ENCODE measurements around the gene PRKG1. TPM values are rescaled to one million over a fixed set of nuclear protein-coding genes. Genes with fewer than 3 reads are reported as not detected.

The PRKG1 gene
- total and polyA plus RNA-seq, 2 donors (not counting 1 experiment from before 2014, with no cell fraction given) = not detected

DNA sequence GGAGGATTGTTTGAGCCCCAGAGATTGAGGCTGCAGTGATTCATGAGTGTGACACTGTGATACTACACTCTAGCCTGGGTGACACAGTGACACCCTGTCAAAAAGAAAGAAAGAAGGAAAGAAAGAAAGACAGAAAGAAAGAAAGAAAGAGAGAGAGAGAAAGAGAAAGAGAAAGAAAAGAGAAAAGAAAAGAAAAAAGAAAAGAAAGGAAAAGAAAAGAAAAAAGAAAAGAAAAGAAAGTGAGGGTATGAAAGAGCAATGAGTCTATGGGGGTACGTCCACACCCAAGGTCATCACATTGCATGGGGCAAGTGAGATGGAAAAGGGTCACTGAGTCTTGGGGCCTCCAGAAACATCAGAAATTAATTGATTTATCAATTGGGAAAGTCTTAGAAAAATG, 760.3 kb downstream of the PRKG1 start:
- ATAC-seq (ENCODE audit: low read depth) = no peak
- H4K20me1 ChIP-seq (ENCODE audit: control insufficient read depth, insufficient read depth, low read length, poor library complexity, severe bottlenecking) = no peaks in the 10 kb centered on the region
- Mint-ChIP-seq H3K4me3 (no peak overlapping the region), H3K27me3 (no peaks in the 10 kb centered on the region), H3K4me1 (no peaks in the 10 kb centered on the region), H3K9me3 (ENCODE audit: insufficient read depth) (peaks cover 6% of the 10 kb centered on the region), H3K27ac (no peak overlapping the region)
- H3K4me1 ChIP-seq (ENCODE audit: control insufficient read depth in 2 of 2, insufficient read depth in 2 of 2, low read length in 2 of 2) = no peaks in the 10 kb centered on the region
- intact Hi-C loops (cut with micrococcal nuclease) = no loop called here
- H3K4me2 ChIP-seq (replicated peaks; ENCODE audit: low read depth, low read length, poor library complexity, severe bottlenecking) = no peak overlapping the region
- H3K79me2 ChIP-seq (ENCODE audit: control insufficient read depth, insufficient read depth, low read length) = no peaks in the 10 kb centered on the region
- H3K4me3 ChIP-seq (ENCODE audit: control extremely low read depth in 1 of 5, extremely low read depth in 1 of 5, insufficient read depth in 1 of 5, low read depth in 2 of 5, low read length in 4 of 5) = no peak overlapping the region
- TF ChIP-seq EZH2 (IDR thresholded peaks at IDR 0.05; ENCODE audit: borderline replicate concordance, insufficient read depth, low read depth, low read length, poor library complexity, severe bottlenecking) = no peak
- TF ChIP-seq, protein P1, sequence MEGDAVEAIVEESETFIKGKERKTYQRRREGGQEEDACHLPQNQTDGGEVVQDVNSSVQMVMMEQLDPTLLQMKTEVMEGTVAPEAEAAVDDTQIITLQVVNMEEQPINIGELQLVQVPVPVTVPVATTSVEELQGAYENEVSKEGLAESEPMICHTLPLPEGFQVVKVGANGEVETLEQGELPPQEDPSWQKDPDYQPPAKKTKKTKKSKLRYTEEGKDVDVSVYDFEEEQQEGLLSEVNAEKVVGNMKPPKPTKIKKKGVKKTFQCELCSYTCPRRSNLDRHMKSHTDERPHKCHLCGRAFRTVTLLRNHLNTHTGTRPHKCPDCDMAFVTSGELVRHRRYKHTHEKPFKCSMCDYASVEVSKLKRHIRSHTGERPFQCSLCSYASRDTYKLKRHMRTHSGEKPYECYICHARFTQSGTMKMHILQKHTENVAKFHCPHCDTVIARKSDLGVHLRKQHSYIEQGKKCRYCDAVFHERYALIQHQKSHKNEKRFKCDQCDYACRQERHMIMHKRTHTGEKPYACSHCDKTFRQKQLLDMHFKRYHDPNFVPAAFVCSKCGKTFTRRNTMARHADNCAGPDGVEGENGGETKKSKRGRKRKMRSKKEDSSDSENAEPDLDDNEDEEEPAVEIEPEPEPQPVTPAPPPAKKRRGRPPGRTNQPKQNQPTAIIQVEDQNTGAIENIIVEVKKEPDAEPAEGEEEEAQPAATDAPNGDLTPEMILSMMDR (IDR thresholded peaks at IDR 0.05) = no peak
- WGBS (ENCODE audit: insufficient coverage) = 100% methylated on average over 1 of the region's 1 CpG
- H3K9ac ChIP-seq (ENCODE audit: low read length) = no peak overlapping the region
- no peaks in the 10 kb centered on the region for H3K27me3 ChIP-seq (replicated peaks in 1 of 4; ENCODE audit: control extremely low read depth in 1 of 4, control insufficient read depth in 3 of 4, insufficient read depth in 4 of 4, low read length in 3 of 4)
- CTCF ChIA-PET = no interaction called here
- H3K27ac ChIP-seq (ENCODE audit: low read length in 2 of 2) = no peak overlapping the region
- peaks cover 0 to 3% (median 1%) of the 10 kb centered on the region in 3 donors for H3K9me3 ChIP-seq (ENCODE audit: control extremely low read depth in 1 of 3, control insufficient read depth in 2 of 3, insufficient read depth in 1 of 3, low read length in 2 of 3)
- no peak for DNase-seq
- POLR2A ChIA-PET = no interaction called here
- H2AFZ ChIP-seq (ENCODE audit: insufficient read depth, low read depth, low read length, poor library complexity, severe bottlenecking) = no peak overlapping the region
- H3K36me3 ChIP-seq (replicated peaks in 1 of 2; ENCODE audit: control extremely low read depth in 1 of 2, control insufficient read depth in 1 of 2, extremely low read depth in 1 of 2, insufficient read depth in 2 of 2, low read length in 1 of 2) = no peaks in the 10 kb centered on the region

DNA sequence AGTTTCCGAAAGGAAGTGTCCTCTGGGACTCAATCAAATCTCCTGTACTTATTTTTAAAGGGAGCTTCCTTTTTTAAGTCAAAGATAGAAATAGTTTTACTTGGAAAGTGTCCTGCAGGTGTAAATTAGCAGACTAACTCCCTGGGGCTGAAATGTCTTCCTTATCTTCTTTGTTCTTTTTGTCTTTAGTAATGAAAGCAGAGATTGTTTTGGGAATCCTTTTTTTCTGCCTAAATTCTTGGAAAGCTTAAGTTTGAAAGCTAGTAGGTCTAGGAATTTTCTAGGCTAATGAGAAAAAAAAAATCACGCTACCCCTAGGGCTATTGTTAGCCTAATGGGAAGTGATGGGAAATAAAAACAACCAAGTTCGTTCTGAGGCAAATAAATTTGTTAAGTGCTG, 764.2 kb downstream of the PRKG1 start:
- H3K9ac ChIP-seq (ENCODE audit: low read length) = no peak overlapping the region
- WGBS (ENCODE audit: insufficient coverage) = 61% methylated on average over 2 of the region's 3 CpGs
- H3K79me2 ChIP-seq (ENCODE audit: control insufficient read depth, insufficient read depth, low read length) = no peaks in the 10 kb centered on the region
- H3K9me3 ChIP-seq (ENCODE audit: control extremely low read depth in 1 of 3, control insufficient read depth in 2 of 3, insufficient read depth in 1 of 3, low read length in 2 of 3) = peaks cover 0 to 3% (median 1%) of the 10 kb centered on the region in 3 donors
- no peak overlapping the region for H2AFZ ChIP-seq (ENCODE audit: insufficient read depth, low read depth, low read length, poor library complexity, severe bottlenecking)
- H3K27ac ChIP-seq (ENCODE audit: low read length in 2 of 2) = no peak overlapping the region
- ATAC-seq (ENCODE audit: low read depth) (no peak), DNase-seq (no peak)
- no peaks in the 10 kb centered on the region for H3K4me1 ChIP-seq (ENCODE audit: control insufficient read depth in 2 of 2, insufficient read depth in 2 of 2, low read length in 2 of 2)
- H3K4me2 ChIP-seq (replicated peaks; ENCODE audit: low read depth, low read length, poor library complexity, severe bottlenecking) = no peak overlapping the region
- no peaks in the 10 kb centered on the region for H4K20me1 ChIP-seq (ENCODE audit: control insufficient read depth, insufficient read depth, low read length, poor library complexity, severe bottlenecking)
- TF ChIP-seq, protein P1 (IDR thresholded peaks at IDR 0.05) = no peak
- TF ChIP-seq EZH2 (IDR thresholded peaks at IDR 0.05; ENCODE audit: borderline replicate concordance, insufficient read depth, low read depth, low read length, poor library complexity, severe bottlenecking) = no peak
- no peaks in the 10 kb centered on the region for H3K27me3 ChIP-seq (replicated peaks in 1 of 4; ENCODE audit: control extremely low read depth in 1 of 4, control insufficient read depth in 3 of 4, insufficient read depth in 4 of 4, low read length in 3 of 4)
- Mint-ChIP-seq H3K27ac (no peak overlapping the region), H3K27me3 (no peaks in the 10 kb centered on the region), H3K4me3 (no peak overlapping the region), H3K9me3 (ENCODE audit: insufficient read depth) (peaks cover 5% of the 10 kb centered on the region), H3K4me1 (no peaks in the 10 kb centered on the region)
- ChIA-PET CTCF (interaction anchor here (1.4 kb wide), 1 partner anchor 9 kb away, joined by 3 read pairs; no protein-coding TSS in a partner anchor), POLR2A (no interaction called here)
- intact Hi-C loops (cut with micrococcal nuclease) = no loop called here
- no peaks in the 10 kb centered on the region for H3K36me3 ChIP-seq (replicated peaks in 1 of 2; ENCODE audit: control extremely low read depth in 1 of 2, control insufficient read depth in 1 of 2, extremely low read depth in 1 of 2, insufficient read depth in 2 of 2, low read length in 1 of 2)
- no peak overlapping the region for H3K4me3 ChIP-seq (ENCODE audit: control extremely low read depth in 1 of 5, extremely low read depth in 1 of 5, insufficient read depth in 1 of 5, low read depth in 2 of 5, low read length in 4 of 5)

All from B cell (primary cell).